Hepatic stellate cell (primary cell): Measurements from ENCODE around the gene TRIM44.
"Not testable (repeated sequence)": the region's sequence is repeated elsewhere in the genome, so short reads cannot be mapped to it uniquely, and the experiment has no call there.

Source experiments
- DNase-seq: peaks from one replicate; pipeline ENCODE4 v3.0.0; 2011; ENCODE audit warnings: low spot score

The TRIM44 gene

GRCh38 chr11:35855671-35856070, 193.1 kb downstream of the TRIM44 start:
- no peak for DNase-seq

- DNase-seq, result no peak
These were observed 193.7 kb downstream of the TRIM44 start for GRCh38 chr11:35856259-35856658.

GRCh38 chr11:35856756-35857155, 194.2 kb downstream of the TRIM44 start:
- DNase-seq, result no peak

GRCh38 chr11:35857922-35858321, 195.3 kb downstream of the TRIM44 start:
- DNase-seq, result no peak

GRCh38 chr11:35859301-35859700, 196.7 kb downstream of the TRIM44 start:
- no peak for DNase-seq

GRCh38 chr11:35860194-35860593, 197.6 kb downstream of the TRIM44 start:
- not testable (repeated sequence) for DNase-seq

- no peak for DNase-seq
These were observed 198.6 kb downstream of the TRIM44 start for GRCh38 chr11:35861191-35861590.

GRCh38 chr11:35862666-35863065, 200.1 kb downstream of the TRIM44 start:
- no peak for DNase-seq

GRCh38 chr11:35864131-35864530, 201.6 kb downstream of the TRIM44 start:
- no peak for DNase-seq

- DNase-seq, result no peak
These were observed 204.0 kb downstream of the TRIM44 start for GRCh38 chr11:35866601-35867000.
